Spleen (tissue), 11 donors: Measurements from ENCODE around the gene HEATR3. TPM values are rescaled to one million over a fixed set of nuclear protein-coding genes. Genes with fewer than 3 reads are reported as not detected.

Experiments
- DNase-seq: peaks from one replicate; pipeline ENCODE4 v3.0.0-alpha.2; 2020
- H3K27ac ChIP-seq, 8 donors: fragments of 200-600 bp; sonication (generic) in 7 of 8; 1 replicate in 4 of 8; 2 replicates in 4 of 8; pipeline versions ENCODE4 v1.5.0 to v1.8.0; 2016 to 2021; ENCODE audit warnings: inconsistent platforms in 4 of 8, mild to moderate bottlenecking in 4 of 8, moderate library complexity in 1 of 8
- H3K27me3 ChIP-seq, 7 donors: fragments of 200-600 bp; sonication (generic) in 6 of 7; replicated peaks in 1 of 7; 1 replicate in 4 of 7; 2 replicates in 3 of 7; pipeline versions ENCODE4 v1.5.0 to v1.8.0; 2016 to 2021; ENCODE audit warnings: inconsistent platforms in 3 of 7, mild to moderate bottlenecking in 1 of 7
- H3K36me3 ChIP-seq, 6 donors: fragments of 200-600 bp; sonication (generic) in 5 of 6; 1 replicate in 4 of 6; 2 replicates in 2 of 6; pipeline versions ENCODE4 v1.5.0 to v1.8.0; 2016 to 2021; ENCODE audit warnings: inconsistent platforms in 2 of 6
- H3K4me1 ChIP-seq, 6 donors: fragments of 200-600 bp; sonication (generic) in 5 of 6; 1 replicate in 3 of 6; 2 replicates in 3 of 6; pipeline versions ENCODE4 v1.5.0 to v1.8.0; 2016 to 2021; ENCODE audit warnings: inconsistent platforms in 3 of 6
- H3K4me3 ChIP-seq, 8 donors: fragments of 200-600 bp; sonication (generic) in 7 of 8; 1 replicate in 4 of 8; 2 replicates in 4 of 8; pipeline versions ENCODE4 v1.5.0 to v1.8.0; 2016 to 2021; ENCODE audit warnings: inconsistent platforms in 4 of 8, mild to moderate bottlenecking in 4 of 8, moderate library complexity in 2 of 8
- H3K9me3 ChIP-seq, 8 donors: fragments of 200-600 bp; sonication (generic) in 7 of 8; 1 replicate in 4 of 8; 2 replicates in 4 of 8; pipeline versions ENCODE4 v1.5.0 to v1.8.0; 2016 to 2021; ENCODE audit warnings: inconsistent platforms in 4 of 8
- POLR2A ChIP-seq, 3 donors: fragments of 450-650 bp; IDR thresholded peaks; one replicate each; pipeline ENCODE4 v1.5.1; 2017; ENCODE audit warnings: antibody characterized with exemption in 3 of 3, mild to moderate bottlenecking in 1 of 3
- POLR2AphosphoS5 ChIP-seq, 3 donors: sonication (generic); formaldehyde crosslinking; IDR thresholded peaks; one replicate each; pipeline ENCODE4 v1.5.1; 2017; ENCODE audit warnings: antibody characterized with exemption in 3 of 3
- WGBS, 5 donors: extraction: QIAGEN DNeasy Blood & Tissue Kit in 3 of 5; methylation state at CpG; one replicate each; pipeline versions ENCODE4 v1.1.5 to v1.1.7; 2013 to 2018; 5-methylcytosine and 5-hydroxymethylcytosine counted together
- intact Hi-C: fragments of 100-400 bp; cut with DNase I; formaldehyde crosslinking; loops from one replicate; pipeline ENCODE4 v1.15.0; 2023; ENCODE audit warnings: low total_unique reads
- polyA plus RNA-seq, 3 donors: library from polyadenylated mRNA; stranded (reverse); fragments of 200-250 nt; gene quantifications; one replicate each; pipeline ENCODE4 v1.2.1, GENCODE V29; 2013
- small RNA-seq, 4 donors: library from RNA; depleted of rRNA; stranded (forward); fragments of <200 nt; gene quantifications; one replicate each; pipeline ENCODE3, GENCODE V24; 2016
- total RNA-seq, 7 donors: library from RNA; depleted of rRNA in 3 of 7; stranded (reverse); fragments of >200 nt in 3 of 7; fragmentation: NEBNext Ultra II Directional in 4 of 7; extraction: Animal tissue kit (Norgen Biotek cat#: 25700) in 4 of 7; gene quantifications; one replicate each; pipeline versions ENCODE4 v1.1.0 to v1.2.1, GENCODE V29; 2016 to 2021
- TF ChIP-seq, protein P1 (sequence below), 11 experiments: fragments of 200-600 bp in 7 of 11; fragments of 450-650 bp in 4 of 11; sonication (generic) in 4 of 11; IDR thresholded peaks in 8 of 11; conservative IDR thresholded peaks in 3 of 11; 1 replicate in 7 of 11; 2 replicates in 4 of 11; pipeline versions ENCODE4 v1.4.0 to v1.8.0; 2016 to 2021; ENCODE audit warnings: antibody characterized with exemption in 11 of 11, inconsistent platforms in 4 of 11, mild to moderate bottlenecking in 1 of 11
- donor health status: healthy with polysubstance abuse.
- donor health status: DM: no; HTN: no; CAD: no; lungs with moderate emphysema.
- donor health status: DM: no; HTN: no; CAD: no.
- donor health status: Bipolar disorder and iron deficiency.
- donor health status: healthy.
- donor health status: DM: no; HTN: no; CAD: no.
- donor health status: DM: yes; HTN: yes; CAD: no.

HEATR3 gene
- total and polyA plus RNA-seq, 10 donors = 8.3 to 40.8 (median 23.6) TPM

DNA sequence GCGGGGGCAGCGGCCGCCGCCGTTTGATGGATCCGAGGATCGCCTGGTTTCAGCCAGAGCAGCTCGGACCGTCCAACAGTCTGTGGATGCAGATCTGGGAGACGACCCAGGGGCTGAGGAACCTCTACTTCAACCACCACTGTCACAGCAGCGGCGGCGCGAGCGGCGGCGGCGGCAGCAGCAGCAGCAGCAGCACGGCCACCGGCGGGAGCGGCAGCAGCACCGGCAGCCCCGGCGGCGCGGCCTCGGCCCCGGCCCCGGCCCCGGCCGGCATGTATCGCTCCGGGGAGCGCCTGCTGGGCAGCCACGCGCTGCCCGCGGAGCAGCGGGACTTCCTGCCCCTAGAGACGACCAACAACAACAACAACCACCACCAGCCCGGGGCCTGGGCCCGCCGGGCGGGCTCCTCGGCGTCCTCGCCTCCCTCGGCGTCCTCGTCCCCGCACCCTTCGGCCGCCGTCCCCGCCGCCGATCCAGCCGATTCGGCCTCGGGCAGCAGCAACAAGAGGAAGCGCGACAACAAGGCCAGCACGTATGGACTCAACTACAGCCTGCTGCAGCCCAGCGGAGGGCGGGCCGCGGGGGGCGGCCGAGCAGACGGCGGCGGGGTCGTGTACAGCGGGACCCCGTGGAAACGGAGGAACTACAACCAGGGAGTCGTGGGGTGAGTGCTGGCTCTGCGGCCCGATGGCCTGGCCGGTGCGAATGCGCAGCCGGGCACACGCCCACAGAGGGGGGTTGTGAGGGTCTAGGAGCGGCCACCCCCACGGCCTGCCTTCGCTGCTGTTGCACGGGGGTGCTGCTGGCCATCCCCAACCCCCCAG lies 88.0 kb downstream of the HEATR3 start:
- H3K4me3 ChIP-seq = peak overlapping the region; percentile 70 to 93 (median 83)
- intact Hi-C loops = loop anchor here (5.0 kb wide), 1 partner anchor 53 kb away; no protein-coding TSS in a partner anchor
- 1 to 5% (median 2%) methylated on average over 13 to 89 of the region's 89 CpGs for WGBS, 5 donors

DNA sequence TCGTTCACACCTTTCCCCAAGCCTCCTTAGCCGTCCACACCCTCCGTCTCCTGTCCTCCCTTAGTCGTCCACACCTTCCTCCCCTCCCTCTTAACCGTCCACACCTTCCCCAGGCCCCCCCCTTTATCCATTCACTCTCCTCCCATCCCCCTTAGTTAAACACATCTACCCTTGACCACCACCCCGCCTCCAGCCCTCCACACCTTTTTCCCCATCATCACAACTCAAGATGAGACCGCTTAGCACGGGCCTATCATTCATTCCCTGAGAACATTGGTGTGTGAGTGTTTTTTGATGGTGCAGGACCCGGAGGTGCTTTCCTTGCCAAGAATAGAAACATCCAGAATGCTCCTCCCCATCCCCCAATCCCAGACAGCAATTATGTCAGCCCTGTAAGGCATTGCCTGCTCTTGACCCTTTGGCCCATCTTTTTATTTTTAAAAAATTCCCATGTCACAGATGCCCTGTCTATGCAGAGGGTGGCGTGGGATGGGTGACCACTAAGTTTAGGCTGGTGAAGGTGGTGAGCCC lies 88.7 kb downstream of the HEATR3 start:
- whole genome bisulfite sequencing, 5 donors = 21 to 41% (median 39%) methylated on average over 10 of the region's 10 CpGs
- intact Hi-C loops = loop anchor here (5.0 kb wide), 1 partner anchor 53 kb away; no protein-coding TSS in a partner anchor

More for the DNA sequence above, 88.0 kb downstream of the HEATR3 start:
- TF ChIP-seq POLR2A (IDR thresholded peaks at IDR 0.05) (no peak), POLR2AphosphoS5 (IDR thresholded peaks at IDR 0.05) (peak in 2 of 3 donors; percentile 42 to 72)
- TF ChIP-seq, protein P1, sequence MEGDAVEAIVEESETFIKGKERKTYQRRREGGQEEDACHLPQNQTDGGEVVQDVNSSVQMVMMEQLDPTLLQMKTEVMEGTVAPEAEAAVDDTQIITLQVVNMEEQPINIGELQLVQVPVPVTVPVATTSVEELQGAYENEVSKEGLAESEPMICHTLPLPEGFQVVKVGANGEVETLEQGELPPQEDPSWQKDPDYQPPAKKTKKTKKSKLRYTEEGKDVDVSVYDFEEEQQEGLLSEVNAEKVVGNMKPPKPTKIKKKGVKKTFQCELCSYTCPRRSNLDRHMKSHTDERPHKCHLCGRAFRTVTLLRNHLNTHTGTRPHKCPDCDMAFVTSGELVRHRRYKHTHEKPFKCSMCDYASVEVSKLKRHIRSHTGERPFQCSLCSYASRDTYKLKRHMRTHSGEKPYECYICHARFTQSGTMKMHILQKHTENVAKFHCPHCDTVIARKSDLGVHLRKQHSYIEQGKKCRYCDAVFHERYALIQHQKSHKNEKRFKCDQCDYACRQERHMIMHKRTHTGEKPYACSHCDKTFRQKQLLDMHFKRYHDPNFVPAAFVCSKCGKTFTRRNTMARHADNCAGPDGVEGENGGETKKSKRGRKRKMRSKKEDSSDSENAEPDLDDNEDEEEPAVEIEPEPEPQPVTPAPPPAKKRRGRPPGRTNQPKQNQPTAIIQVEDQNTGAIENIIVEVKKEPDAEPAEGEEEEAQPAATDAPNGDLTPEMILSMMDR (IDR thresholded peaks at IDR 0.05 in 8 of 11, conservative IDR thresholded peaks at IDR 0.05 in 3 of 11) = peak in 1 of 11 experiments; percentile 12
- H3K36me3 ChIP-seq = no peaks in the 10 kb centered on the region
- H3K9me3 ChIP-seq = no peaks in the 10 kb centered on the region
- peaks cover 26 to 62% (median 52%) of the 10 kb centered on the region in 6 donors for H3K4me1 ChIP-seq
- peak overlapping the region; percentile 63 to 99 (median 97) for H3K27ac ChIP-seq
- H3K27me3 ChIP-seq = no peaks in the 10 kb centered on the region
- DNase-seq = peak; percentile 94

DNA sequence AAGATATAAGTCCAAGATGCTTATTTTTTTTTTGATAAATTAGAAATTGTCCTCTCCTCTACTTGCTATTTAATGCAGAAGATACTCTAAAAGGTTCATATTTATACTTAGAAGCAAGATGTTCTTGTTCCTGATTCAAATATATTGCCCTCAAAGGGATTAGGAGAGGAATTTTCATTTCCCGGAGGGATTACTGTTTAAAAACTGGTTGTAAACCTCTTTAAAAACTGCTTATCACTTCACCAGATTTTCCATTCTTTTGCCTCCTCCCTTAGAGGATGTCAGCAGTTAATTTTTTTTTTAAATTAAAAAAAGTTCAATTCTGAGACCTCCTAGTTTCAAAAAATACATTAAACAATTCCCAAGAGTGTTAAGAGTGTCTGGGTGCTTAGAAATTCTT lies 90.2 kb downstream of the HEATR3 start:
- Histone ChIP-seq H3K36me3 (peaks cover 0 to 8% (median 0%) of the 10 kb centered on the region in 6 donors), H3K9me3 (no peaks in the 10 kb centered on the region), H3K4me1 (peaks cover 26 to 83% (median 62%) of the 10 kb centered on the region in 6 donors), H3K27ac (peak overlapping the region; percentile 10 to 99 (median 48)), H3K27me3 (no peaks in the 10 kb centered on the region), H3K4me3 (peak overlapping the region in 5 of 8 donors; percentile 11 to 93 (median 85))
- 35 to 71% (median 63%) methylated on average over 1 of the region's 1 CpG for WGBS, 5 donors
- TF ChIP-seq, protein P1 (IDR thresholded peaks at IDR 0.05 in 8 of 11, conservative IDR thresholded peaks at IDR 0.05 in 3 of 11) = no peak
- TF ChIP-seq POLR2AphosphoS5 (IDR thresholded peaks at IDR 0.05) (no peak), POLR2A (IDR thresholded peaks at IDR 0.05) (no peak)
- no peak for DNase-seq
- intact Hi-C loops = no loop called here

More for the DNA sequence above, 88.7 kb downstream of the HEATR3 start:
- peak overlapping the region in 7 of 8 donors; percentile 86 to 99 (median 97) for H3K27ac ChIP-seq
- no peaks in the 10 kb centered on the region for H3K9me3 ChIP-seq
- H3K4me1 ChIP-seq = peaks cover 26 to 69% (median 53%) of the 10 kb centered on the region in 6 donors
- no peak for DNase-seq
- H3K4me3 ChIP-seq = peak overlapping the region; percentile 70 to 93 (median 83)
- no peaks in the 10 kb centered on the region for H3K27me3 ChIP-seq
- no peaks in the 10 kb centered on the region for H3K36me3 ChIP-seq
- no peak for TF ChIP-seq POLR2AphosphoS5 (IDR thresholded peaks at IDR 0.05)
- TF ChIP-seq, protein P1 (IDR thresholded peaks at IDR 0.05 in 8 of 11, conservative IDR thresholded peaks at IDR 0.05 in 3 of 11) = no peak
- no peak for TF ChIP-seq POLR2A (IDR thresholded peaks at IDR 0.05)

Small RNAs within 50 kb of the gene (small RNA-seq; reads per million reads assigned to genes)
- gene RF00017 (0 reads per million in 4 donors), gene RF00156 (0 reads per million in 4 donors), gene RNY4P3 (0.06 to 0.34 (median 0.25) reads per million in 4 donors), gene RPL10P14 (0 reads per million in 4 donors)

Other genes starting within 250 kb of the HEATR3 start
- gene ZNF423, start 209.9 kb upstream of the HEATR3 start, total RNA-seq = 1 to 10 TPM; 3.5 to 7.0 (median 5.3) TPM
- gene ZNF423, start 209.9 kb upstream of the HEATR3 start, polyA plus RNA-seq = under 1 TPM; 0.36 to 0.96 (median 0.67) TPM
- 10 to 100 TPM; 22.6 to 45.4 (median 32.9) TPM for gene CNEP1R1, start 40.7 kb upstream of the HEATR3 start, total RNA-seq
- 10 to 100 TPM in 1 of 3 donors, 1 to 10 TPM in 2; 9.6 to 11.9 (median 9.8) TPM for gene CNEP1R1, start 40.7 kb upstream of the HEATR3 start, polyA plus RNA-seq
- 10 to 100 TPM; 11.3 to 16.4 (median 13.0) TPM for gene TENT4B, start 87.3 kb downstream of the HEATR3 start, total RNA-seq
- 1 to 10 TPM; 4.2 to 5.4 (median 4.6) TPM for gene TENT4B, start 87.3 kb downstream of the HEATR3 start, polyA plus RNA-seq
- gene ADCY7, start 200.6 kb downstream of the HEATR3 start, total RNA-seq = 100 to 1,000 TPM in 5 of 7 donors, 10 to 100 TPM in 2; 68.6 to 158 (median 126) TPM
- 10 to 100 TPM in 2 of 3 donors, 1 to 10 TPM in 1; 9.8 to 32.3 (median 16.3) TPM for gene ADCY7, start 200.6 kb downstream of the HEATR3 start, polyA plus RNA-seq